GM12872 (cell line): ENCODE results near the gene ARPP19.

Experiments
- CTCF ChIP-seq: IDR thresholded peaks from 3 replicates; pipeline ENCODE4 v1.5.1; 2011; ENCODE audit warnings: low read depth, mild to moderate bottlenecking, low read length, moderate library complexity; ENCODE audit not compliant: insufficient read depth

ARPP19 gene

GRCh38 chr15:52532427-52532826, 36.4 kb downstream of the ARPP19 start:
- no peak for TF ChIP-seq CTCF

GRCh38 chr15:52529940-52530339, 38.9 kb downstream of the ARPP19 start:
- no peak for TF ChIP-seq CTCF

- TF ChIP-seq CTCF: no peak
Measured at GRCh38 chr15:52529341-52529924, 39.4 kb downstream of the ARPP19 start.

- TF ChIP-seq CTCF: no peak; the same call in 2 of the 3 replicates
Measured at GRCh38 chr15:52528564-52529340, 40.1 kb downstream of the ARPP19 start, which contains the start of gene MYO5A. Gene MYO5A, minus strand, starts transcription at chr15:52528880. Its CDS starts 74 bp downstream, at chr15:52528806.

- TF ChIP-seq CTCF: no peak
Measured at GRCh38 chr15:52527911-52528563, 40.8 kb downstream of the ARPP19 start.

- no peak for TF ChIP-seq CTCF
Measured at GRCh38 chr15:52527196-52527910, 41.5 kb downstream of the ARPP19 start.
